Left ventricle myocardium superior (tissue), 1 donor: ENCODE measurements around the gene PRKACG. TPM values are rescaled to one million over a fixed set of nuclear protein-coding genes. Genes with fewer than 3 reads are reported as not detected.
"Not testable (repeated sequence)": the region's sequence is repeated elsewhere in the genome, so short reads cannot be mapped to it uniquely, and the experiment has no call there.

Experiments used
- ATAC-seq: fragments of 200-7000 bp; cut with Tn5 transposase; one replicate; pipeline ENCODE4 v1.9.1; 2020; ENCODE audit warnings: mild to moderate bottlenecking, moderate library complexity
- DNase-seq: peaks from one replicate; pipeline ENCODE4 v3.0.0-alpha.2; 2020
- intact Hi-C: fragments of 100-400 bp; cut with micrococcal nuclease; formaldehyde crosslinking; loops from one replicate; pipeline ENCODE4 v1.11.0; 2022
- total RNA-seq: library from RNA; stranded (reverse); fragmentation: NEBNext Ultra II Directional; extraction: Animal tissue kit (Norgen Biotek cat#: 25700); gene quantifications from one replicate; pipeline ENCODE4 v1.2.1, GENCODE V29; 2021
- donor health status: DM: no; HTN: yes; CAD: no; lungs with severe emphysema.

The PRKACG gene
- total RNA-seq, 1 donor from 2014 or later = not detected

DNA sequence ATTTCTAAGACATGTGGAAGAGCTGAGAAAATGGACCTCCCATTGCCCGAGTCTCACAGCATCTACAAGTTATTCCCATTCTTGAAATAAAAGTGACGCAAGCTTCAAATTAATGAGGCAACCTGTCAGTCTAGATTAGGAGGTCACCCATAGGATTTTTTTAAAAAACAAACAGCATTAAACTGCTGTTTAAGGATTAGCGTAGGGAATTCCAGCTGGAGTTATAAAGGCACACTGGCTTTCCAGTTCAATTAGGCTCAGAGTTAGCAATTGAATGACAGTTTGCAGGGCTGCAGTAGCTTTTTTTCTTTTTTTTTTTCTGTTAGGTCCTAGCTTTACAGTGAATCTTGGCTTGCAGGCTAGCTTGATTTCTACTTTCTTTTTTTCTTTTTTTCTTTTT lies 16.2 kb downstream of the PRKACG start:
- DNase-seq (no peak), ATAC-seq (no peak)
- intact Hi-C loops = loop anchor here (10.0 kb wide), 1 partner anchor 413 kb away; no protein-coding TSS in a partner anchor

DNA sequence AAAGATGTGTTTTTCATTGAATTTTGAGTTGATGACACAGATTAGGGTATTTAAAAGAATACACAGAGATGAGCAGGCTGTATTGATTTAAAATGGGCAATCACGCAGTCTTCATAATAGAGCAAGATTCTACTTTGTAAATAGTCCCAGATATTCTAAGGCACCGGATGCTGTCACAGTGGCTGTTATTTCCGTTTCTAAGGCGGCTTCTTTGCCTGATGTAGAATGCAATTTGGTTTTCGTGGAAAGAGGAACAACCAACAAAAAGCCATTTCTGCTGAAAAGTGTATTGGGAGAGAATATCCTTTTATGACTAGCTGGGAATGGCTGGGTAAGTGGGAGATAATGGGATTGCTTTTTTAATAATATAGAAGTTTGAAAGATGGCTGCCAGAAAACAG lies 17.5 kb downstream of the PRKACG start:
- DNase-seq (no peak), ATAC-seq (no peak)
- intact Hi-C loops = loop anchor here (10.0 kb wide), 1 partner anchor 412 kb away; no protein-coding TSS in a partner anchor

DNA sequence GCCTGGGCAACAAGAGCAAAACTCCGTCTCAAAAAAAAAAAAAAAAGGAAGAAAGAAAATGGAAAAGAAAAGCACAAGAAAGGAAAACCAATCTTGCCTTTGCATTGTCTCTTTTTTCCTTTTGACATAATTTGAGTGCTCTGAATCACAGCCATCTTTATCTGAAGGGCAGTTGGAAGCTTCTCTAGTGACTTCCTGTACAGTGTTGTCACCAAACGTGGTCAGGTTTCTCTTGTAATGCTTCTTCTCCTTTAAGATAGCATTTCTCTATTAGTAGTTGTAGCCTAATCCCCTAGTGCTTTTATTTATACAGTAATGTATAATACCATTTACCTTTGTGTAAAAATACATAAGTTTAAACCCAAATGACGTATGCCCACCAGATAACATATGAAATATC lies 18.1 kb downstream of the PRKACG start:
- DNase-seq = no peak
- ATAC-seq = no peak
- intact Hi-C loops = loop anchor here (10.0 kb wide), 1 partner anchor 411 kb away; no protein-coding TSS in a partner anchor

DNA sequence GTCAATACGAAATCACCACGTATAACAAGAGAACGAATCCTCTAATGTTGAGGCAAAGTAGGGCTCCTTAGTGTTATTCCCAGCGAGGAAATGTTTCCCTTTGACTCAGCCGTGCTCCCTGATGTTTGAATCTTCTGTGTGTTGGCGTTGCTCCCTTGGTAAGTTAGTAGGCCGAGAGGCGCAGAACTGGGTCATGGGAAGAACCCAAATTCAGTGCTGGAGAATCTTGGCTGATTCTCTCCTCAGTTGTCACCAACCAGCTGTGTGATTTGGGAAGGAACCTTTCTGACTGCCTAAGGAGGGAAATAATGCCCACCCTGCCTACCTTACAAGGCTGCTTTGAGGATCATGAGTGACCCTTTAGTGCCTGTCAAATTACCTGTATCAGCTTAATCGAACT lies 22.5 kb downstream of the PRKACG start:
- DNase-seq (no peak), ATAC-seq (no peak)
- intact Hi-C loops = loop anchor here (10.0 kb wide), 1 partner anchor 407 kb away; no protein-coding TSS in a partner anchor

DNA sequence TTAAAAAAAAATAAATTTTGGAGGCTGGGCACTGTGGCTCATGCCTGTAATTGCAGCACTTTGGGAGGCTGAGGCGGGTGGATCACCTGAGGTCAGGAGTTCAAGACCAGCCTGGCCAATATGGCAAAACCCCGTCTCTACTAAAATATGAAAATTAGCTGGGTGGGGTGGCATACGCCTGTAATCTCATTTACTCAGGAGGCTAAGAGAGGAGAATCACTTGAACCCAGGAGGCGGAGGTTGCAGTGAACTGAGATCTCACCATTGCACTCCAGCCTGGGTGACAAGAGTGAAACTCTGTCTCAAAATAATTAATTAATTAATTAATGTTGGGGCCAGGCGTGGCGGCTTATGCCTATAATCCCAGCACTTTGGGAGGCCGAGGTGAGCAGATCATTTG lies 27.0 kb downstream of the PRKACG start:
- intact Hi-C loops, DNase-seq, ATAC-seq: not testable (repeated sequence)

DNA sequence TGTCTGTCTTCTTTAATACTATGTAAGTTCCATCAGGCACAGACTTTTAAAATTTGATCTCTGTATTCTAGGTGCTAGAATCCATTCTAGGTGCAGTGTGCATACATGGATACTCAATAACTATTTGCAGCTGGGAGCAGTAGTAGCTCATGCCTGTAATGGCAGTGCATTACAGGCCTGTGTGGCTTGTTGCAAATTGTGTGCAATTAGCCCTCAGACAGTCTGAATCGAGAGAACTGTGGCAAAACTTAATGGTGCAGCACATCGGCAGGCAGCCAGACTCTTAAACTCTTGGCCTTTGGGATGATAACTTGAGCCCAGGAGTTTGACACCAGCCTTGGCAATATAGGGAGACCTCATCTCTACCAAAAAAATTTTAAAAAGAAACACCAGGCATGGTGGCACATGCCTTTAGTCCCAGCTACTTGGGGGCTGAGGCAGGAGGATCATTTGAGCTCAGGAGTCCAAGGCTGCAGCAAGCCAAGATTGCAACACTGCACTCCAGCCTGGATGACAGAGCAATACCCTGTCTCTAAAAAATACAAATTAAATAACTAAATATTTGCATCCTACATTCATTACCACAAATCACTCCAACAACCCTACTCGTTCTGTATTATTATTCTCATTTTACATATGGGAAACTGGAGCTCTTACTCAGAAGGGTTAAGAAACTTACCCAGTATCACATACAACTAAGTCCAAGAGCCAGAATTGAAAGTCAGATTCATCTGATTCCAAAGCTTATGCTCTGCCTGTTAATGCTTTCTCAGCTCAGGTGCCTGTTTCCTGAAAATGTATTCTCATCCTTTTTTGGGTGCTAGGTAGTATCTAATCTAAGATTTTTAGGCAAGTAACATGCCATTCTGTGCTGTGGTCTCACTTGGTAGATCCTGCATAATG lies 30.1 kb downstream of the PRKACG start:
- ATAC-seq (no peak), DNase-seq (no peak)
- intact Hi-C loops = no loop called here

DNA sequence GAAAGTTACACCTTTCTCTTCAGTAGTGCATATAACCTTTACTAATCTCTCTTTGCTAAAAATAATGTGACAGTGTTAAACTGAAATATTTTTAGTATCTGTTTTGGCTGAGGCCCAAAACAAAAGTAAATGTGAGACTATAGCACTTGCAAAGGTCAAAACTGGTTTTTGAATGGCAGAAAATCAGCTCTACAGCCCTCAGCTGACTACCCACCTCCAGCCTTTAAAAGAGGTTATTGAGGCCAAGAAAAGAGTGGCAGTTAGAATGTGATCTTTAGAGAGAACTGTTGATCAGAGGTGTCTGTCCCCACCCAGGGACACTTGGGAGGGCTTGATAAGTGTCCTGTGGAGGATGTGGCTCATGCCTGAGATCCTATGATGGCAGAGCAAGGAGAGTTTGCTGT lies 30.9 kb downstream of the PRKACG start:
- ATAC-seq (peak; percentile 45), DNase-seq (no peak)
- intact Hi-C loops = no loop called here

DNA sequence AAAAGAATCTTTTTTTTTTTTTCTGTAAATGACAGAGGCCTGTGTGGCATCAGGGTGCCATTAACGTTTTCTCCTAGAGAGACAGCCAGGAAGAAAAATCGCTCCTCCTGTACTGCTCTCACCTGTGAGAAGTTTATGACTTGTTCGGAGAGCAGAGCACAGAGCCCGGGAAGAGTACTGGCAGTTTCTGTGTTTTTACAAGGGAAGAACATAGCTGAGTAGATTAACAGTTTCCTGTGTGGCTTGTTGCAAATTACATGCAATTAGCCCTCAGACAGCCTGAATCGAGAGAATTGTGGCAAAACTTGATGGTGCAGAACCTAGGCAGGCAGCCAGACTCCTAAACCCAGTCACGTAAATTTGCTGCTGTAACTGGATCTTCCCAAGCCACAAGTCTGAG lies 32.1 kb downstream of the PRKACG start:
- intact Hi-C loops = no loop called here
- ATAC-seq (no peak), DNase-seq (no peak)

DNA sequence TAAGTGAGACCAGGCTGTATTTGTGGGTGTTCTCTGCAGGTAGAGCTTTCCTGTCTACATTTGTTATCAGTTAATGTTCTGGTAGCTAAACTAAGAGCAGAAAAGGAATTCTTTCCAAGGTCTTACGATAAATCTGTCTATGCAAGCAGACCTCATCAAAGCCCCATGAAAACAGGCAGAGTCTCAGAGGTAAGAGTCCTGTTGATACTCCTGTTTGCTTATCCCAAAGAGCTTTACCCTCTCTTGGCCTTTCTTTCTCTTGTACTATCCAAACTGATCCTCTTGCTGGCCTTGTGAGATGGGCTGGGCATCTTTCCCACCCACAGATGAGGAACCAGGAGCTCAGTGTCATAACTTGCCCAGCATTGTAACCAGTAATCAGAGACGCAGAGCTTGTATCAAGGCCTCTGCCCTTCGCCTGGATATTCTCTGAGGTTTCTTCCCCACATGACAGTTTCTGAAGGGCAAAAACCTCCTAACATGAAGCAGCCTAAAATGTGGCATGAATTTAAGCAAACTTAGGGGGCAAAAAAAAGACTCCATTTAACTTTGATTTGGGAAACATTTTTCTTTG lies 33.5 kb downstream of the PRKACG start:
- intact Hi-C loops = no loop called here
- DNase-seq (no peak), ATAC-seq (peak; percentile 21)

DNA sequence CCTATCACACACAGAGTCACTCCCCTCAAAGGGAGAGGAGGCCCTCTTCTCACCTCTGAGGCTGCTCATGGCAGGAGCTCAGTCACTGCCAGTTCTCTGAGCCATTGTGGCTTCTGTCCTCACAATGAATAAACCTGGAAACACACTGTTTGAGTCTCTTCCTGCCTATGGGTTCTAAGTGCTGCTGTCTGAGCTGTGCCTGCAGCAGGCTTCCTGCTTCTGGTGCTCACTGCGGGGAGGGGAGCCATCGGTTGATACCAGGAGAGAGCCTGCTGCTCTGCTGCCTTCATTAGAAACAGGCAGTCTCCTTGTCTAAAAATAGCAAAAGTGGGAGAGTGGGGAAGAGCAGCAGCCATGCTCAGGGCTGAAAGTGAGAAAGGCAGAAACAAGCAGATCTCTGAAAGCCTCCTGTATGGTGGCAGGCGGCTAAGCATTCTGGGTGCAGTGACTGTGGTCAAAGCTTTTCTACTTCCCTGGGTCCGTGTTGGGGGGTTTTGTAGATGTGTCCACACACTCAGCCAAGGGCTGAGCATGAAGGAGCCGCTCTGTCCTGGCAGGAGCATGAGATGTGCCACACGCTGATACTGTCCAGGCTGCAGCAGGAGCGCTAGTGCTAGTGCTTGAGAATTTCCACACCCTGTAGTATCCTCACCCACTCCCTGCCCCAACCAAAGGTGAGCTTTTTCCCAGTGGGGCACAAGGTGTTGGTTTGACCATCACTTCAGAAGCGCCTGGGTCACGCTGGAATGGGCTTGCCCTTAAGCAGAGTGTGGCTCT lies 34.2 kb downstream of the PRKACG start:
- peak; percentile 86 for ATAC-seq

DNA sequence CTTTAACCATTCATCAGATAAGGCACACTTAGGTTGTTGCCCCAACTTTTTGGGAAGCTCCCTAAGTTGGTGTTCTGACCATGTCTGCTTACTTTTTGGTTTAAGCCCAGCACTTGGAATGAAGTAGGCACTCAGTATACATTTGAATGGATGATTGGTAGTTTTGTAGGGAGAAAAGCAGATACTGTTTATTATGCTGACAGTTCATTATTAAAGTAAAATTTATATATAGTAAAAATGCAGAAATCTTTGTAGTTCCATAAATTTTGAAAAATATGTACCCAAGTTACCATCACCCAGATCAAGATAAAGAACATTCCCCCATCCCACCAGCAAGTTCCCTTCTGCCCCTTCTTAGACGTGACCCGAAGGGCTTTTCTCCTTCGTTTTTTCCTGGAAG lies 35.4 kb downstream of the PRKACG start:
- ATAC-seq (no peak), DNase-seq (no peak)
- intact Hi-C loops = no loop called here

More for the DNA sequence above, 34.2 kb downstream of the PRKACG start:
- intact Hi-C loops = no loop called here
- DNase-seq = peak; percentile 70

DNA sequence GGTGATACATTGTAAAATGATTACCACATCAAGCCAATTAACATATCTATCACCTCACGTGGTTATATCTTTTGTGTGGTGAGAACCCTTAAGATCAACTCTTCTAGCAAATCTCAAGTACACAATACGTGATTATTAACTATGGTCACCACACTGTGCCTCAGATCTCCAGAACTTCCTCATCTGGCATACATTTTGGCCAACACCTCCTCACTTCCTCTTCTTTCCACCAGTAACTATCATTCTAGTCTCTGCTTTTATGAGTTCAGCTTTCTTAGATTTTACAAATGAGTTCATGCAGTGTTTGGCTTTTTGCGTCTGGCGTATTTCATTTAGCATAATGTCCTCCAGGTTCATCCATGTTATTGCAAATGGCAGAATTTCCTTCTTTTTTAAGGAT lies 35.8 kb downstream of the PRKACG start:
- intact Hi-C loops = no loop called here
- ATAC-seq (no peak), DNase-seq (no peak)

DNA sequence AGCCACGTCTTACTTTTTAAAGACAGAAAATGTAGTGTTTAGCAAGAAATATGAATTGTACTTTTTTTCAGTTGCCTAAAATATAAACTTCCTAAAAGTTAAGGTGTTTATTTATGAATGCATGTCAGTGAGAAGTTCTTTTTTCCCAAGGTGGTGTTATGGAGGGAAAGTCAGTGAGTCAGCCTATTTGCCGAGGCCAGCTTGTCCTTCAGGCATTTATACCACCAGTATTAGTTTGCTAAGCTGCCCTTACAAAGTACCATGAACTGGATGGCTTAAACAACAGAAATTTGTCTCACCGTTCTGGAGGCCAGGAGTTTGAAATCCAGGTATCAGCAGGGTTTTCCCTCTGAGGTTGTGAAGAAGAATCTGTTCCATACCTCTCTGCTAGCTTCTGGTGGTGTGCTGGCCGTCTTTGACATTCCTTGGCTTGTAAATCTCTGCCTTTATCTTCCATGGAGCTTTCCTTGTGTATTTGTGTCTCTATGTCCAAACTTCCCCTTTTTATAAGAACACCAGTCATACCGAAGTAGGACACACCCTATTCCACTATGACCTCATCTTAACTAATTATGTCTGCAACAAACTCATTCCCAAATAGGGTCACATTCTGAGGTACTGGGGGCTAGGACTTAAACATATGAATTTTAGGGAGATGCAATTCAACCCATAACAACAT lies 38.4 kb downstream of the PRKACG start:
- ATAC-seq (peak; percentile 28), DNase-seq (no peak)
- intact Hi-C loops = no loop called here

DNA sequence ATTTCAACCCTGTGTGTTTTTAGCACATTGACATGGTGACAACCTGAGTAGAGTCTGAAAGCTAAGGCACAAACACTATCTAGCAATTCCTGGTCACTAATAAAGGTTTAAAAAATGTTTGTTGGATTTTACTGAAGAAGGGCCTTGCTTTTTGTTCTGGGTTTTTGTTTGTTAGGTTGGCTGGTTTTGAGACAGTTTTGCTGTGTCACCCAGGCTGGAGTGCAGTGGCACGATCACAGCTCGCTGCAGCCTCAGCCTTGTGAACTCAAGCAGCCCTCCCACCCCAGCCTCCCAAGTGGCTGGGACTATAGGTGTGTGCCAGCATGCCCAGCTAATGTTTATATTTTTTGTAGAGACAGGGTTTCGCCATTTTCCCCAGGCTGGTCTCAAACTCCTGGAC lies 39.0 kb downstream of the PRKACG start:
- ATAC-seq (peak; percentile 37), DNase-seq (no peak)
- intact Hi-C loops = no loop called here

DNA sequence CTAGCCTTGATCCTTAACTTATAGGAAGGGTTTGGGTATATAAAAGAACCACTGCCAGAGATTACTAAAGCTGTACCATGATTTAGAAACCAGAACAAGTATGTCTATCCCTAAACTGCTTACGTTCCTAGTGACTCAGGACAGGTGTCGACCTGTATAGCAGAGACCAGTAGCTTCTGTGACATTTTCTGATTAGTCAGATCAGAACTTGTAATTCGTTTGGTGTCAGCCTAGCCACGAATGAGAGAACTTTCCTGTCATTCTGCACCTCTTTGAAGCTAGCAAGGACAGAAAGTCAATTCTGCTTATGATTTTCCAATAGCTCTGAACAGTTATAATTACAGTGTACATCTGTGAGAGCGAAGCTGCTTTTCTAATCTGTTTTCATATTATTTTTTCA lies 39.5 kb downstream of the PRKACG start:
- DNase-seq (no peak), ATAC-seq (peak; percentile 35)
- intact Hi-C loops = no loop called here

DNA sequence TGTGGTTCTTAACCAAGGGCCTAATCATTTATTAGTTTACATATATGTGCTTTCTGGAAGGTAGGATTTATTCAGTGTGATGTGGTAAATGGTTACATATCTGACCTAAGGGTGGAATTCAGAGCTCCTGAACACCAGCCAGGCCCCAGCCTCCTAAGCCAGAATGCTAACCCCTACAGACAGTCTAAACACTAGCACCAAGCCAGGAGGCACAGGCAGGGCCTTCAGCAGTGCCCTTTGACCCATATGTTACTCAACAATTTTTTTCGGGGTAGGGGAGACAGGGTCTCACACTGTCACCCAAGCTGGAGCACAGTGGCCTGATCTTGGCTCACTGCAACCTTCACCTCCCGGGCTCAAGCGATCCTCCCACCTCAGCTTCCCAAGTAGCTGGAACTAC lies 40.3 kb downstream of the PRKACG start:
- DNase-seq = peak; percentile 50
- peak; percentile 79 for ATAC-seq
- intact Hi-C loops = no loop called here

DNA sequence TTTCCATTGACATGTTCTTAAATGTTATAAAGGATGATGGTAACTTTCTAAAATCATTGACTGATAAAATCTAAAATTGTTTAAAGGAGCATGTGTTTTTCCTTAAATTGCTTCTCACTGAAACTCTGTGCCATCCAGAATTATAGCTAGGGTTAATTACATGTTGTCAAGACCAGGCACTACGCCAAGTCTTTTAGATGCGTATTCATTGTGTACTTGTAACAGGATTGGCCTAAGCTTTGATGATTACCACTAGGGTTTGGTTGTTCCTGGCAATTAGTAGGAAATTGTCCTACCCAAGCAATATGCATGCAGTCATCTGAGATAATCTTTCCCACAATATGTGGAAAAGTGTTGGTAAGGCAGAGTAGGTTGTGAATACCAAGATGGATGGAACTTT lies 43.8 kb downstream of the PRKACG start:
- ATAC-seq (no peak), DNase-seq (no peak)
- intact Hi-C loops = no loop called here

DNA sequence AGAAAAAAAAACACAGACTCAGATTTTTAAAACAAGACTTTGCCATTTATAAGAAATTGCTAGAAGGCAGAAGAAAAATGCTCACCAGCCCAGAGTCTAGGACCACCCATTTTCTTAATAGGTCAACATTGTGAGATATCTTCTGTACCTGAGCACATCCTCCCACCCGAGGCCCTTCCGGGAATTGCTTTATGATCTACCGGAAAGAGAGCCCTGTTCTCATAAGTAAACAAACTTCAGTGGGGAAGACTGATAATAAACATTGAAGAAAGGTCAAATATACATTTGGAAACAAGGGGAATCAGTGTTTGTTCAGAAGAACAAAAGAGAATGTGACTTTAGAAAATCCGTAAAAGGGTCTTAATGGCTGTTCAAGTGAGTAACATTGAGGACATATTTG lies 44.4 kb downstream of the PRKACG start:
- intact Hi-C loops = no loop called here
- no peak for DNase-seq
- no peak for ATAC-seq

DNA sequence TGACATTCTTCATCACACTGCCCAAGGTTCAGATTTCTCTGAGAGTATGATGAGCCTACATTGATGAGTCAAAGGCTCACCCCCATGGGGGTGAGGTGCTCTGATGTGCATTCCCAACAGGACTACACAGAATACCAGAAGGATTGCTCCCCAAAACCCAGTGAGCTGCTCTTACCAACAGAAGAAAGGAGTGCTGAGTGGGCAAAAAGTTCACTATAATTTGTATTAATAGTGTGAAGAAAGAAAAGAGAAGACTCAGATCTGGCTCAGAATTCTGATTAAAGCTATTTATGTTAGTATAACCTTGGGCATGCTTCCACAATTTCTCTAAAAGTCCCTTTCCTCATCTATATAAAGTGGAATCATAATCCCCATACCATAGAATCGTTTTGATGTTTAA lies 46.1 kb downstream of the PRKACG start:
- intact Hi-C loops = no loop called here
- ATAC-seq (no peak), DNase-seq (no peak)
